Measurements from ENCODE around the gene NFATC2. TPM values are rescaled to one million over a fixed set of nuclear protein-coding genes. Genes with fewer than 3 reads are reported as not detected.

NFATC2 gene
- total RNA-seq, 1 donor, result 0.36 TPM

GRCh38 chr20:51432251-51432784 lies 110.2 kb downstream of the NFATC2 start:
- Histone ChIP-seq H3K4me1 (ENCODE audit: insufficient read depth, low read length) (peaks cover 19% of the 10 kb centered on the region), H3K4me3 (ENCODE audit: insufficient read depth, low read length) (no peak overlapping the region), H3K36me3 (ENCODE audit: insufficient read depth, low read length) (no peaks in the 10 kb centered on the region), H3K27me3 (ENCODE audit: insufficient read depth, low read length) (no peaks in the 10 kb centered on the region), H4K20me1 (ENCODE audit: insufficient read depth, low read length) (no peaks in the 10 kb centered on the region), H3K4me2 (ENCODE audit: insufficient read depth, low read length) (no peak overlapping the region), H3K79me2 (ENCODE audit: insufficient read depth, low read length) (no peaks in the 10 kb centered on the region), H3K9me3 (ENCODE audit: low read depth, low read length) (no peaks in the 10 kb centered on the region), H2AFZ (ENCODE audit: low read length) (no peak overlapping the region), H3K27ac (ENCODE audit: low read depth, low read length) (no peak overlapping the region)
- DNase-seq (ENCODE audit: insufficient read length, low spot score, missing footprints), result no peak
- no peak for TF ChIP-seq CTCF (IDR thresholded peaks at IDR 0.05; ENCODE audit: extremely low read depth, low read depth, low read length)

GRCh38 chr20:51431321-51431720 lies 111.2 kb downstream of the NFATC2 start:
- Histone ChIP-seq H3K79me2 (ENCODE audit: insufficient read depth, low read length) (no peaks in the 10 kb centered on the region), H2AFZ (ENCODE audit: low read length) (no peak overlapping the region), H3K27ac (ENCODE audit: low read depth, low read length) (no peak overlapping the region), H3K4me1 (ENCODE audit: insufficient read depth, low read length) (peaks cover 19% of the 10 kb centered on the region), H3K36me3 (ENCODE audit: insufficient read depth, low read length) (no peaks in the 10 kb centered on the region), H3K9me3 (ENCODE audit: low read depth, low read length) (no peaks in the 10 kb centered on the region), H3K27me3 (ENCODE audit: insufficient read depth, low read length) (no peaks in the 10 kb centered on the region), H4K20me1 (ENCODE audit: insufficient read depth, low read length) (no peaks in the 10 kb centered on the region), H3K4me3 (ENCODE audit: insufficient read depth, low read length) (no peak overlapping the region), H3K4me2 (ENCODE audit: insufficient read depth, low read length) (no peak overlapping the region)
- DNase-seq (ENCODE audit: insufficient read length, low spot score, missing footprints), result no peak
- TF ChIP-seq CTCF (IDR thresholded peaks at IDR 0.05; ENCODE audit: extremely low read depth, low read depth, low read length), result no peak

- H3K27ac ChIP-seq (ENCODE audit: low read depth, low read length), result no peak overlapping the region
- no peak overlapping the region for H2AFZ ChIP-seq (ENCODE audit: low read length)
- H4K20me1 ChIP-seq (ENCODE audit: insufficient read depth, low read length), result no peaks in the 10 kb centered on the region
- no peaks in the 10 kb centered on the region for H3K79me2 ChIP-seq (ENCODE audit: insufficient read depth, low read length)
- no peak overlapping the region for H3K4me2 ChIP-seq (ENCODE audit: insufficient read depth, low read length)
- no peaks in the 10 kb centered on the region for H3K36me3 ChIP-seq (ENCODE audit: insufficient read depth, low read length)
- no peak for DNase-seq (ENCODE audit: insufficient read length, low spot score, missing footprints)
- H3K4me3 ChIP-seq (ENCODE audit: insufficient read depth, low read length), result no peak overlapping the region
- peaks cover 19% of the 10 kb centered on the region for H3K4me1 ChIP-seq (ENCODE audit: insufficient read depth, low read length)
- TF ChIP-seq CTCF (IDR thresholded peaks at IDR 0.05; ENCODE audit: extremely low read depth, low read depth, low read length), result no peak
- H3K27me3 ChIP-seq (ENCODE audit: insufficient read depth, low read length), result no peaks in the 10 kb centered on the region
- H3K9me3 ChIP-seq (ENCODE audit: low read depth, low read length), result no peaks in the 10 kb centered on the region
Observed at GRCh38 chr20:51430198-51430950, 112.1 kb downstream of the NFATC2 start.

GRCh38 chr20:51429696-51430095 lies 112.8 kb downstream of the NFATC2 start:
- no peaks in the 10 kb centered on the region for H4K20me1 ChIP-seq (ENCODE audit: insufficient read depth, low read length)
- TF ChIP-seq CTCF (IDR thresholded peaks at IDR 0.05; ENCODE audit: extremely low read depth, low read depth, low read length), result no peak
- H3K27me3 ChIP-seq (ENCODE audit: insufficient read depth, low read length), result no peaks in the 10 kb centered on the region
- H3K4me3 ChIP-seq (ENCODE audit: insufficient read depth, low read length), result no peak overlapping the region
- no peaks in the 10 kb centered on the region for H3K9me3 ChIP-seq (ENCODE audit: low read depth, low read length)
- DNase-seq (ENCODE audit: insufficient read length, low spot score, missing footprints), result no peak
- no peak overlapping the region for H2AFZ ChIP-seq (ENCODE audit: low read length)
- no peak overlapping the region for H3K4me2 ChIP-seq (ENCODE audit: insufficient read depth, low read length)
- H3K4me1 ChIP-seq (ENCODE audit: insufficient read depth, low read length), result peaks cover 15% of the 10 kb centered on the region
- no peaks in the 10 kb centered on the region for H3K36me3 ChIP-seq (ENCODE audit: insufficient read depth, low read length)
- no peak overlapping the region for H3K27ac ChIP-seq (ENCODE audit: low read depth, low read length)
- no peaks in the 10 kb centered on the region for H3K79me2 ChIP-seq (ENCODE audit: insufficient read depth, low read length)
